Osteoblast (primary cell): ENCODE measurements around the gene SLC30A1. TPM values are rescaled to one million over a fixed set of nuclear protein-coding genes. Genes with fewer than 3 reads are reported as not detected.
A peak's percentile ranks its signal among the peaks of the same experiment; 100 is the strongest.

Experiments used
- DNase-seq: peaks from one replicate; pipeline ENCODE4 v3.0.0; 2011; ENCODE audit warnings: low spot score, mixed read lengths; ENCODE audit not compliant: insufficient read length; ENCODE audit errors: missing footprints
- H2AFZ ChIP-seq: 2 replicates; pipeline ENCODE4 v1.6.0; 2011; ENCODE audit warnings: mild to moderate bottlenecking, low read length
- H3K27ac ChIP-seq: 2 replicates; pipeline ENCODE4 v1.5.1; 2011; ENCODE audit warnings: mild to moderate bottlenecking, low read depth, low read length, moderate library complexity
- H3K27me3 ChIP-seq: 2 replicates; pipeline ENCODE4 v1.6.0; 2012; ENCODE audit warnings: mild to moderate bottlenecking, control low read depth, inconsistent platforms, low read length, moderate library complexity; ENCODE audit not compliant: insufficient read depth
- H3K36me3 ChIP-seq: 2 replicates; pipeline ENCODE4 v1.5.1; 2011; ENCODE audit warnings: mild to moderate bottlenecking, low read length, control low read depth, moderate library complexity; ENCODE audit not compliant: insufficient read depth
- H3K4me1 ChIP-seq: 2 replicates; pipeline ENCODE4 v1.5.1; 2011; ENCODE audit warnings: mild to moderate bottlenecking, low read length, control low read depth, moderate library complexity; ENCODE audit not compliant: insufficient read depth
- H3K4me2 ChIP-seq: 2 replicates; pipeline ENCODE4 v1.6.0; 2011; ENCODE audit warnings: mild to moderate bottlenecking, low read length; ENCODE audit not compliant: insufficient read depth
- H3K4me3 ChIP-seq: fragments of 200-600 bp; sonication (generic); 3 replicates; pipeline ENCODE4 v1.5.1; 2012; ENCODE audit warnings: mild to moderate bottlenecking, low read length, inconsistent platforms; ENCODE audit not compliant: insufficient read depth
- H3K79me2 ChIP-seq: 2 replicates; pipeline ENCODE4 v1.6.0; 2012; ENCODE audit warnings: mild to moderate bottlenecking, low read length, control low read depth, inconsistent platforms; ENCODE audit not compliant: insufficient read depth
- H3K9me3 ChIP-seq: 2 replicates; pipeline ENCODE4 v1.5.1; 2011; ENCODE audit warnings: low read depth, low read length, control low read depth
- H4K20me1 ChIP-seq: 2 replicates; pipeline ENCODE4 v1.6.0; 2012; ENCODE audit warnings: mild to moderate bottlenecking, low read length, control low read depth; ENCODE audit not compliant: insufficient read depth
- CTCF ChIP-seq: IDR thresholded peaks from 2 replicates; pipeline ENCODE4 v1.5.1; 2011; ENCODE audit warnings: mild to moderate bottlenecking, low read depth, low read length, moderate library complexity; ENCODE audit errors: extremely low read depth
- total RNA-seq: library from RNA; depleted of rRNA; stranded (reverse); fragments of >200 nt; gene quantifications from 2 replicates; pipeline ENCODE4 v1.2.3, GENCODE V29; 2012

The SLC30A1 gene
- total RNA-seq, 1 donor = 49.9 TPM

GRCh38 chr1:211610779-211611556 is 32.0 kb upstream of the SLC30A1 start:
- Histone ChIP-seq H4K20me1 (no peaks in the 10 kb centered on the region), H3K9me3 (no peaks in the 10 kb centered on the region), H3K4me3 (no peak overlapping the region), H3K79me2 (no peaks in the 10 kb centered on the region), H3K27ac (no peak overlapping the region), H3K4me2 (no peak overlapping the region), H3K4me1 (peaks cover 14% of the 10 kb centered on the region), H3K27me3 (no peaks in the 10 kb centered on the region), H2AFZ (peak overlapping the region; percentile 81), H3K36me3 (no peaks in the 10 kb centered on the region)
- no peak for TF ChIP-seq CTCF
- DNase-seq = no peak

GRCh38 chr1:211609120-211610024 is 30.4 kb upstream of the SLC30A1 start:
- H3K36me3 ChIP-seq = no peaks in the 10 kb centered on the region
- no peaks in the 10 kb centered on the region for H3K27me3 ChIP-seq
- peaks cover 14% of the 10 kb centered on the region for H3K4me1 ChIP-seq
- no peak overlapping the region for H2AFZ ChIP-seq
- no peaks in the 10 kb centered on the region for H3K79me2 ChIP-seq
- no peak overlapping the region for H3K4me3 ChIP-seq
- no peak for TF ChIP-seq CTCF
- DNase-seq = peak; percentile 82
- no peaks in the 10 kb centered on the region for H4K20me1 ChIP-seq
- H3K27ac ChIP-seq = no peak overlapping the region
- no peak overlapping the region for H3K4me2 ChIP-seq
- no peaks in the 10 kb centered on the region for H3K9me3 ChIP-seq

GRCh38 chr1:211607754-211608473 is 29.0 kb upstream of the SLC30A1 start:
- no peak for DNase-seq
- Histone ChIP-seq H3K4me1 (peaks cover 15% of the 10 kb centered on the region), H3K36me3 (no peaks in the 10 kb centered on the region), H3K79me2 (no peaks in the 10 kb centered on the region), H3K9me3 (no peaks in the 10 kb centered on the region), H3K27me3 (no peaks in the 10 kb centered on the region), H2AFZ (no peak overlapping the region), H3K4me2 (no peak overlapping the region), H3K27ac (no peak overlapping the region), H3K4me3 (no peak overlapping the region), H4K20me1 (no peaks in the 10 kb centered on the region)
- TF ChIP-seq CTCF = no peak
